ENCODE results near the gene SLC26A11.

Gene SLC26A11

DNA sequence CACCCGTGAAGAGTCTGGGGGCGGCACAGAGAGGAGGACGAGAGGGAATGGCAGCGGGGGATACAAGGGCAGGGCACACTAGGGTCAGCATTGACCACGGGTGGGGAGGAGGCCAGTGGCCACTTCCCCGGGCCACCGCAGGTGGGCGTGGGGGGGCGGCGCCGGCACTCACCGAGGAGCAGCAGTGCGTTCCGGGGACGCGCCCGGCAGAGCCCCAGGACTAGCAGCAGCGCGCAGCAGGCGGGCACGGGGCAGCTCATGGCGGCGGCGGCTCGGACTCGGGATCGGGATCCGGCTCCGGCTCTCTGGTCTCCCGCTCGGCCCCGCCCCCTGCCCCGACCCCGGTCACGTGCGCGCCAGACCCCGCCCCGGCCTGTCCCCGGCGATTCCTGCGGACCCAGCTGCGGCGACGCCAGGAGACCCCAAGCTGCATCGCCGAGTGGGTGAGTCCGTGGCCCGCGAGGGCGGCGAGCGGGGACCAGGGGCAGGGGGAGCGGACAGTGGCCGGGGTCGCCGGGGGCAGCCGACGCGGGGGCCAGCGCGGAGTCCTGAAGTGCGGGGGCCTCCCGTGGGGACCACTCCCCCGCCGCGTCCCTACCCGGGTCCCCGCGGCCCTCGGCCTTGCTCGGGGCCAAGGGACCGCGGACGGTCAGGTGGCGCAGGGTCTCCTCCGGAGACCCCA is at the start of gene SLC26A11, which contains the start of gene SGSH:
Gene SLC26A11 (plus strand): TSS at position 374 of the 682 bp plus-strand sequence. CDS start 1,134 bp downstream, outside the sequence.
Gene SGSH (minus strand): TSS at position 280 of the 682 bp plus-strand sequence. CDS start 20 bp downstream, at position 260.
- peak within 1 kb of the TSS; percentile 99 for H3K27ac ChIP-seq
- peak; percentile 51; the same call in 1 of the 2 replicates for TF ChIP-seq ZFX (IDR thresholded peaks at IDR 0.05)
- TF ChIP-seq, protein P1, sequence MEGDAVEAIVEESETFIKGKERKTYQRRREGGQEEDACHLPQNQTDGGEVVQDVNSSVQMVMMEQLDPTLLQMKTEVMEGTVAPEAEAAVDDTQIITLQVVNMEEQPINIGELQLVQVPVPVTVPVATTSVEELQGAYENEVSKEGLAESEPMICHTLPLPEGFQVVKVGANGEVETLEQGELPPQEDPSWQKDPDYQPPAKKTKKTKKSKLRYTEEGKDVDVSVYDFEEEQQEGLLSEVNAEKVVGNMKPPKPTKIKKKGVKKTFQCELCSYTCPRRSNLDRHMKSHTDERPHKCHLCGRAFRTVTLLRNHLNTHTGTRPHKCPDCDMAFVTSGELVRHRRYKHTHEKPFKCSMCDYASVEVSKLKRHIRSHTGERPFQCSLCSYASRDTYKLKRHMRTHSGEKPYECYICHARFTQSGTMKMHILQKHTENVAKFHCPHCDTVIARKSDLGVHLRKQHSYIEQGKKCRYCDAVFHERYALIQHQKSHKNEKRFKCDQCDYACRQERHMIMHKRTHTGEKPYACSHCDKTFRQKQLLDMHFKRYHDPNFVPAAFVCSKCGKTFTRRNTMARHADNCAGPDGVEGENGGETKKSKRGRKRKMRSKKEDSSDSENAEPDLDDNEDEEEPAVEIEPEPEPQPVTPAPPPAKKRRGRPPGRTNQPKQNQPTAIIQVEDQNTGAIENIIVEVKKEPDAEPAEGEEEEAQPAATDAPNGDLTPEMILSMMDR (conservative IDR thresholded peaks at IDR 0.05), result no peak

DNA sequence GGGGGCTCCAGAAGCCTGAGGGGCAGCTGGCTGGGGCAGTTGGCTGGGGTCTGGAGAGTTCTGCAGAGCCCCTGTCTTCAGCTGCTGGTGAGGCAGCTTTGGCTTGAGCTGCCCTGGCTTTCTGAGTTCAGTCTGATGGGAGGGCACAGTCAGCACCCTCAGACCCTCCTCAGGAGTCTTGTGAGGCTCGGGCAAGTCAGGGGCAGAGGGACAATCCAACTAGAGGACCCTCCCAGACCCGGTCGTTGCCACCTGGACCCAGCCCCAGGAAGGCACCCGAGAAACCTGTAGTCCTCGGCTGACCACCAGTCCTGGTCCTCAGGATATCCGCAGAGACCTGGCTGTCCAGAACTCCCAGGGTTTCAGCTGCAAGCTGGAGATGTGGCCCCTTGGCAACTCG is 48.5 kb upstream of the SLC26A11 start:
- no peak for TF ChIP-seq ZFX (IDR thresholded peaks at IDR 0.05)
- TF ChIP-seq, protein P1 (conservative IDR thresholded peaks at IDR 0.05), result no peak
- H3K27ac ChIP-seq, result no peak overlapping the region

GRCh38 chr17:80173126-80173525 is 47.1 kb upstream of the SLC26A11 start:
- no peak for TF ChIP-seq ZFX (IDR thresholded peaks at IDR 0.05)
- TF ChIP-seq, protein P1 (conservative IDR thresholded peaks at IDR 0.05), result no peak
- H3K27ac ChIP-seq, result no peak overlapping the region

- no peak for TF ChIP-seq ZFX (IDR thresholded peaks at IDR 0.05)
- TF ChIP-seq, protein P1 (conservative IDR thresholded peaks at IDR 0.05), result no peak
- H3K27ac ChIP-seq, result no peak overlapping the region
Measured at GRCh38 chr17:80173916-80174315, 46.3 kb upstream of the SLC26A11 start.

DNA sequence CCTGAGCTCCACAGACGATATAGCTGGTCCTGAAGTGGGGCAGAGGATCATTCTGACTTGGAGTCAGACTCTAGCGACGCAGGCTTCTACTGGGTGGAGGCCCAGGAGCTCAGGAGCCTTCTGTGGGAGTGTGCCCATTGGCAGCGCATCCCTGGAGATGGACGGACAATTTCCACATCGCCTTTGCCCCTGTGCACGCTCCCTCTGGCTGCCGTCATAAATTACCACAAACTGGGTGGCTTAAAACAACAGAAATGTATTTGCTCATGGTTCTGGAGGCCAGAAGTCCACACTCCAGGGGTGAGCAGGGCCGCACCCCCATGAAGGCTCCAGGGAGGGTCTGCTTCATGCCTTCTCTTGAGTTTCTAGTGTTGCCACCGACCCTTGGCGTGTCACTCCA is 43.5 kb upstream of the SLC26A11 start:
- TF ChIP-seq ZFX (IDR thresholded peaks at IDR 0.05), result no peak
- TF ChIP-seq, protein P1 (conservative IDR thresholded peaks at IDR 0.05), result no peak
- H3K27ac ChIP-seq, result no peak overlapping the region

DNA sequence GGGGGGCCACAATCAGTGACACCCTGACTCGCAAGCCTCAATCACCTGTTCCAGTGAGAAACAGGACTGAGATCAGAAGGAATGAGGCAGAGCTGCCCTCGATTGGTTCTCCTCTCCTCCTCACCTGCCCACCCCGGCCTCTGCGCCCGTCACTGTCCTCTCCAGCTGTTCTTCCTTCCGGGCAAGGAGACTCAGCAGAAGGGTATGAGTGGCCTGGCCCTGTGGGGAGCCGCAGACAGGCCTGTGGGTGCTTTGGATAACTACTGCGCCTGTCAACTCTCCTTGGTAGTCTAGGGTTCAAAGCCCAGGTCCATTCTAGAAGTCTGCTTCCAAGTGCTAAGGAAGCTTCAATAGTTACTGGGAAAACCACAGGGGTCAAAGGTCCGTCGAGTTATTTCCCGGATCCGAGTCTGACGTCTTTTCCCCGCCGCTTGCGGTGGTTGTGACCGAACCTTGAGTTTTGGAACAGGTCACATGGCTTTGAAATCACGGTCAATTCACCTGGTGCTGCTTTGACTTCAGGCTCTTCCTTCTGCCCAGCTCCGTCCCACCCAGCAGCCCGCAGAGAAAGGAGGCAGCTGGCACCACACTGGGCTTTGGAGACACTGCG is 42.1 kb upstream of the SLC26A11 start:
- no peak overlapping the region for H3K27ac ChIP-seq
- TF ChIP-seq, protein P1 (conservative IDR thresholded peaks at IDR 0.05), result no peak
- no peak for TF ChIP-seq ZFX (IDR thresholded peaks at IDR 0.05)

DNA sequence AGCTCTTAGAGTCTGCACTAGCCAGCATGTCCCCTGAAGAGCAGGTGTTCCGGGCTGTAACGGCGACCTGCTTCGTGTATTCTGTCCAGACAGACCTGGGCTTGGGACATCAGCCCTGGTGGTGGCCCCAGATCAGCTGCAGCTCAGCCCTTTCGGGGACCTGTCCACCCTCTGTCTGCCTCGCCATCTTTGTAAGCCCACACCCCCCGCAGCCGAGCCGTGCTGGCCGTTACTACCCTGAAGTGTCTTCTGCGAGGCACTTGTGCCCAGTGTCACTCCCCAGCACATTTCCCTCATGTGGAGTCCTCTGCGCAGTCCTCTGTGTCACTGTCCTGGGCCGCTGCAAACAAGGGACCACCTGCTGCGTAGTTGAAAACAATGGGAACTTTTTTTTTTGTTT is 40.0 kb upstream of the SLC26A11 start:
- no peak for TF ChIP-seq ZFX (IDR thresholded peaks at IDR 0.05)
- TF ChIP-seq, protein P1 (conservative IDR thresholded peaks at IDR 0.05), result no peak
- H3K27ac ChIP-seq, result no peak overlapping the region
